CD4-positive, alpha-beta T cell treated with Interleukin-12 subunit alpha and Interleukin-12 subunit beta, for 1 hour (primary cell): Measurements from ENCODE around the gene UBR1.
"Not testable (repeated sequence)": the region's sequence is repeated elsewhere in the genome, so short reads cannot be mapped to it uniquely, and the experiment has no call there.

Experiments
- DNase-seq: peaks from one replicate; pipeline ENCODE4 v3.0.0-alpha.2; 2020

The UBR1 gene

DNA sequence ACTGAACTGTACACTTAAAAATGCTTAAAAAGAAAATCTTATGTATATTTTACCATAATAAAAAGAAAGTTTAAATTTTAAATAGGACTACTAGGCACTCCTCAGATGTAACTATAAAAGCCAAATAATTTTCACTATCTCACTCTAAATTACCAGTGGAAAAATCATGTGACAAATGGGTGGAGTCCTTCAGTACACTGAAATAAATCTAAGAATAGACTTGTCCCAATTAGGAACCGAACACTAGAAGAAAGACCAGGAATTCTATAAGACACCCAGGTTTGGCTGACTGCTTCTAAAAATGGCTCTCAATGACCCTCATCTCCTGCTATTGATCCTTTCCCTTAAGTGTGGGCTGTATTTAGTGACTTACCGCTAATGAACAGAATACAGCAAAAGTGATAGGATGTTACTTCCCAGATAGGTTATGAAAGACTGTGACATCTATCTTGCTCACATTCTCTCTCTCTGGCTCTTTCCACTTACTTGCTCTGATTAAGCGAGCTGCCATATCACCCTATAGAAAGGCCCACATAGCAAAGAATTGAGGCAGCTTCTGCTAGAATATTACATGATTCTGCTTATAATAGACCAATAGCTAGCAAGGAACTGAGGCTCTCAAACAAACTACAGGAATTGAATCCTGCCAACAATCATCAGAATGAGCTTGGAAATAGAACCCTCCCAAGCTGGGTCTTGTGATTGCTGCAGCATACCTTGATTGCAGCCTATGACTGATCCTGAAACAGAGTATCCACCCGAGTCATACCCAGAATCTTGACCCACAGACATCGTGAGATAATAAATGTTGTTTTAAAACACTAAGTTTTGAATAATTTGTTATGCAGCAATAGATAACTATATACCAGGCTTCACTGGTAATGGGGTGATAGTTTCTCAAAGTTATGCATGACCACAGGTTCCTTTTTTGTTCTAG lies 202.2 kb downstream of the UBR1 start:
- DNase-seq: no peak

DNA sequence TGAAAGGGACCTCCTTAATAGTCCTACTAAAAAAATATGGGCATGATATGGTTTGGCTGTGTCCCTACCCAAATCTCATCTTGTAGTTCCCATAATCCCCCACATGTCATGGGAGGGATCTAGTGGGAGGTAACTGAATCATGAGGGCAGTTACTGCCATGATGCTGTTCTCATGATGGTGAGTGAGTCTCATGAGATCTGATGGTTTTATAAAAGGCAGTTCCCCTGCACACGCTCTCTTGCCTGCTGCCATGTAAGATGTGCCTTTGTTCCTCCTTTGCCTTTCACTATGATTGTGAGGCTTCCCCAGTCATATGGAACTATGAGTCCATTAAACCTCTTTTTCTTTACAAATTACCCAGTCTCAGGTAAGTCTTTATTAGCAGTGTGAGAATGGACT lies 211.9 kb downstream of the UBR1 start:
- DNase-seq: not testable (repeated sequence)
